ENCODE measurements around the gene LGALS9. TPM values are rescaled to one million over a fixed set of nuclear protein-coding genes. Genes with fewer than 3 reads are reported as not detected.

Gene LGALS9
- total and polyA plus RNA-seq, 9 of the 15 experiments (the other 6 are each of a cell fraction or from before 2014, with no cell fraction given), result 0.45 to 6.9 (median 2.8) TPM

DNA sequence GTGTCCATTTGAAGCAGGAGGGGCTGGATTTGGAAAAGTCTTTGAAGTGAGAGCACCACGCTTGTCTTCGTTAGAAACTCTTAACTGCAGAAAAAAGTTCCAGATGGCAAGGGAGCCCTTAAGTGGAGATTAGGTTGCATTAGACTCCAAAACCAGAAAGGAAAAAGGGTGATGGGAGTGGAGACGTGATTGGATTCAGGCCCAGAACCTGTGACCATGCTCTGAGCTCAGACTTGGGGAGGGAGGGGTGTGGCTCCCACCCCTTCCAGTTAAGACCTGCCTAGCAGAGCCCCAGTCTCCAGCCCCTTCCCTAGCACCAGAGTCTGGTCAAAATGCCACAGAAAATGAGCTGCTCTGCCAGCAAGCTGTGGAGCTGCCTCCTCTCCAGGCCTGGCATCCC is 6.4 kb upstream of the LGALS9 start:
- Histone ChIP-seq H2AFZ (ENCODE audit: low read depth, low read length) (no peak overlapping the region), H3K4me1 (replicated peaks in 1 of 2; ENCODE audit: control insufficient read depth in 2 of 2, insufficient read depth in 2 of 2, low read length in 2 of 2) (no peaks in the 10 kb centered on the region), H3K36me3 (ENCODE audit: control insufficient read depth, insufficient read depth, low read length) (peaks cover 64% of the 10 kb centered on the region; the same call in 2 of the 3 replicates), H3K9ac (ENCODE audit: insufficient read depth in 1 of 2, low read depth in 2 of 2, low read length in 2 of 2) (no peak overlapping the region), H3K4me3 (no peak overlapping the region), H3K9me1 (ENCODE audit: control insufficient read depth, insufficient read depth, low read length) (no peaks in the 10 kb centered on the region), H4K20me1 (replicated peaks; ENCODE audit: control insufficient read depth, insufficient read depth, low read length) (no peaks in the 10 kb centered on the region; the same call in 1 of the 2 replicates), H3K27me3 (ENCODE audit: control insufficient read depth in 2 of 2, insufficient read depth in 2 of 2, low read length in 2 of 2) (no peaks in the 10 kb centered on the region), H3K9me3 (replicated peaks; ENCODE audit: control insufficient read depth, insufficient read depth, low read depth, low read length) (no peaks in the 10 kb centered on the region), H3K79me2 (ENCODE audit: control insufficient read depth, insufficient read depth, low read length) (no peaks in the 10 kb centered on the region), H3K27ac (ENCODE audit: extremely low read depth, low read depth, low read length) (no peak overlapping the region), H3K4me2 (ENCODE audit: insufficient read depth, low read length) (no peak overlapping the region)
- intact Hi-C loops (cut with micrococcal nuclease) (no loop called here), in situ Hi-C loops (cut with MboI) (no loop called here)
- ChIA-PET POLR2A (interaction anchor here (0.5 to 1.5 kb wide), 4 partner anchors 9 to 142 kb away, joined by 3 to 5 read pairs (median 4); no protein-coding TSS in a partner anchor), CTCF (ENCODE audit: low intra/inter-chr PET ratio) (no interaction called here)
- DNase-seq (ENCODE audit: extremely low read depth in 1 of 4, low spot score in 3 of 4) (no peak), FAIRE-seq (no peak), ATAC-seq (no peak)
- TF ChIP-seq BRF2 (IDR thresholded peaks at IDR 0.05; ENCODE audit: borderline replicate concordance, insufficient read depth, insufficient read length) (no peak), TCF15 (CRISPR knock-in tag; IDR thresholded peaks at IDR 0.05) (no peak), ZNF780A (CRISPR knock-in tag; IDR thresholded peaks at IDR 0.05) (no peak), SP1 (CRISPR knock-in tag; IDR thresholded peaks at IDR 0.05) (no peak)
- TF ChIP-seq, protein P1, sequence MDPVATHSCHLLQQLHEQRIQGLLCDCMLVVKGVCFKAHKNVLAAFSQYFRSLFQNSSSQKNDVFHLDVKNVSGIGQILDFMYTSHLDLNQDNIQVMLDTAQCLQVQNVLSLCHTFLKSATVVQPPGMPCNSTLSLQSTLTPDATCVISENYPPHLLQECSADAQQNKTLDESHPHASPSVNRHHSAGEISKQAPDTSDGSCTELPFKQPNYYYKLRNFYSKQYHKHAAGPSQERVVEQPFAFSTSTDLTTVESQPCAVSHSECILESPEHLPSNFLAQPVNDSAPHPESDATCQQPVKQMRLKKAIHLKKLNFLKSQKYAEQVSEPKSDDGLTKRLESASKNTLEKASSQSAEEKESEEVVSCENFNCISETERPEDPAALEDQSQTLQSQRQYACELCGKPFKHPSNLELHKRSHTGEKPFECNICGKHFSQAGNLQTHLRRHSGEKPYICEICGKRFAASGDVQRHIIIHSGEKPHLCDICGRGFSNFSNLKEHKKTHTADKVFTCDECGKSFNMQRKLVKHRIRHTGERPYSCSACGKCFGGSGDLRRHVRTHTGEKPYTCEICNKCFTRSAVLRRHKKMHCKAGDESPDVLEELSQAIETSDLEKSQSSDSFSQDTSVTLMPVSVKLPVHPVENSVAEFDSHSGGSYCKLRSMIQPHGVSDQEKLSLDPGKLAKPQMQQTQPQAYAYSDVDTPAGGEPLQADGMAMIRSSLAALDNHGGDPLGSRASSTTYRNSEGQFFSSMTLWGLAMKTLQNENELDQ (CRISPR knock-in tag; IDR thresholded peaks at IDR 0.05; ENCODE audit: borderline replicate concordance), result no peak
- BruUV-seq (replicated peaks), result no TSS peak
- 73% methylated on average over 3 of the region's 3 CpGs for WGBS (ENCODE audit: insufficient coverage, low coverage, missing lambda C conversion rate)
